IMR-90 (cell line): ENCODE measurements around the gene CYBRD1. TPM values are rescaled to one million over a fixed set of nuclear protein-coding genes. Genes with fewer than 3 reads are reported as not detected.

Experiments
- ATAC-seq: fragments of 200-7000 bp; cut with Tn5 transposase; 2 replicates; pipeline ENCODE4 v1.9.1; 2020; ENCODE audit warnings: low read depth, mild to moderate bottlenecking, moderate library complexity
- BruUV-seq: library from RNA; stranded (reverse); fragments of 400-500 nt; replicated peaks from 2 replicates; lab custom pipeline; 2021; lab: Mats Ljungman, UMichigan
- CTCF ChIA-PET: fragments of 300-600 bp; formaldehyde crosslinking; extraction: SDS; loops from one replicate; lab custom pipeline; 2021; ENCODE audit warnings: antibody characterized with exemption; lab: Yijun Ruan, JAX
- POLR2A ChIA-PET: fragments of 300-600 bp; sonication (Branson Sonifier 250); formaldehyde crosslinking; loops from one replicate; lab custom pipeline; 2022; ENCODE audit warnings: antibody characterized with exemption; ENCODE audit not compliant: unreplicated experiment; lab: Charles Lee
- DNase-seq: peaks from one replicate; pipeline ENCODE4 v3.0.0; 2013
- H2AFZ ChIP-seq: replicated peaks from 2 replicates; pipeline ENCODE3; 2013; ENCODE audit warnings: low read length, mild to moderate bottlenecking; ENCODE audit not compliant: poor library complexity
- H2AK5ac ChIP-seq: 2 replicates; pipeline ENCODE4 v1.6.1; 2013; ENCODE audit warnings: low read depth, low read length, inconsistent platforms
- H2AK9ac ChIP-seq: replicated peaks from 2 replicates; pipeline ENCODE3; 2013; ENCODE audit warnings: mild to moderate bottlenecking, low read depth, low read length, moderate library complexity; ENCODE audit not compliant: poor library complexity
- H2BK120ac ChIP-seq: 2 replicates; pipeline ENCODE4 v1.6.1; 2013; ENCODE audit warnings: low read depth, low read length, inconsistent platforms
- H2BK15ac ChIP-seq: 3 replicates; pipeline ENCODE4 v1.6.1; 2013; ENCODE audit warnings: low read depth, low read length, inconsistent platforms
- H2BK20ac ChIP-seq: 2 replicates; pipeline ENCODE4 v1.6.1; 2013; ENCODE audit warnings: low read depth, mild to moderate bottlenecking, inconsistent platforms, low read length, moderate library complexity
- H2BK5ac ChIP-seq: 2 replicates; pipeline ENCODE4 v1.6.1; 2013; ENCODE audit warnings: mild to moderate bottlenecking, low read depth, low read length, inconsistent platforms; ENCODE audit not compliant: poor library complexity, severe bottlenecking
- H3K14ac ChIP-seq: replicated peaks from 2 replicates; pipeline ENCODE4 v1.6.1; 2013; ENCODE audit warnings: low read depth, low read length, inconsistent platforms
- H3K18ac ChIP-seq: 2 replicates; pipeline ENCODE4 v1.6.1; 2013; ENCODE audit warnings: low read depth, low read length, control low read depth
- H3K23ac ChIP-seq: 2 replicates; pipeline ENCODE4 v1.6.1; 2013; ENCODE audit warnings: low read depth, low read length, inconsistent platforms
- H3K27ac ChIP-seq: 2 replicates; pipeline ENCODE4 v1.5.1; 2013; ENCODE audit warnings: mild to moderate bottlenecking, control low read depth, low read length; ENCODE audit not compliant: insufficient read depth
- H3K27me3 ChIP-seq: 2 replicates; pipeline ENCODE4 v1.6.1; 2013; ENCODE audit warnings: low read length; ENCODE audit not compliant: control insufficient read depth, insufficient read depth
- H3K36me3 ChIP-seq: 2 replicates; pipeline ENCODE4 v1.6.1; 2013; ENCODE audit warnings: low read length, mixed read lengths; ENCODE audit not compliant: control insufficient read depth, insufficient read depth
- H3K4ac ChIP-seq: 2 replicates; pipeline ENCODE4 v1.6.1; 2013; ENCODE audit warnings: low read depth, low read length, inconsistent platforms
- H3K4me1 ChIP-seq: 2 replicates; pipeline ENCODE4 v1.6.1; 2013; ENCODE audit warnings: low read length, mixed read lengths; ENCODE audit not compliant: control insufficient read depth, insufficient read depth
- H3K4me2 ChIP-seq: 2 replicates; pipeline ENCODE4 v1.6.1; 2013; ENCODE audit warnings: low read depth, mild to moderate bottlenecking, control low read depth, low read length, moderate library complexity
- H3K4me3 ChIP-seq: 2 replicates; pipeline ENCODE4 v1.5.1; 2013; ENCODE audit warnings: low read depth, mild to moderate bottlenecking, control low read depth, low read length, moderate library complexity; ENCODE audit not compliant: insufficient read depth
- H3K56ac ChIP-seq: 2 replicates; pipeline ENCODE4 v1.6.1; 2013; ENCODE audit warnings: low read length, inconsistent platforms; ENCODE audit not compliant: insufficient read depth; ENCODE audit errors: extremely low read depth
- H3K79me1 ChIP-seq, 2 experiments: 2 replicates each; pipeline ENCODE4 v1.6.1; 2013; ENCODE audit warnings: low read length in 2 of 2, inconsistent platforms in 1 of 2, low read depth in 1 of 2
- H3K9ac ChIP-seq: 2 replicates; pipeline ENCODE4 v1.6.1; 2013; ENCODE audit warnings: low read depth, low read length, control low read depth
- H3K9me1 ChIP-seq: 2 replicates; pipeline ENCODE4 v1.6.1; 2013; ENCODE audit warnings: low read length, inconsistent platforms; ENCODE audit not compliant: insufficient read depth
- H3K9me3 ChIP-seq: 2 replicates; pipeline ENCODE4 v1.6.1; 2013; ENCODE audit warnings: low read length; ENCODE audit not compliant: control insufficient read depth, insufficient read depth
- H4K20me1 ChIP-seq: 2 replicates; pipeline ENCODE4 v1.6.1; 2013; ENCODE audit warnings: low read length, inconsistent platforms; ENCODE audit not compliant: insufficient read depth
- H4K5ac ChIP-seq: 2 replicates; pipeline ENCODE4 v1.6.1; 2013; ENCODE audit warnings: mild to moderate bottlenecking, low read depth, low read length, control low read depth
- H4K8ac ChIP-seq, 2 experiments: 2 replicates each; pipeline ENCODE4 v1.6.1; 2013; ENCODE audit warnings: low read depth in 2 of 2, low read length in 2 of 2, control low read depth in 1 of 2, inconsistent platforms in 1 of 2
- H4K91ac ChIP-seq: 2 replicates; pipeline ENCODE4 v1.6.1; 2013; ENCODE audit warnings: low read depth, low read length, inconsistent platforms; ENCODE audit not compliant: insufficient read depth
- BHLHE40 ChIP-seq: fragments of 150-350 bp; IDR thresholded peaks from 2 replicates; pipeline ENCODE4 v1.6.1; 2016; ENCODE audit warnings: mild to moderate bottlenecking, low read depth, low read length
- CEBPB ChIP-seq: IDR thresholded peaks from 2 replicates; pipeline ENCODE4 v1.6.1; 2012; ENCODE audit warnings: low read depth, low read length, improper control_type of control experiment
- CHD1 ChIP-seq: IDR thresholded peaks from 2 replicates; pipeline ENCODE4 v1.6.1; 2012; ENCODE audit warnings: low read depth, low read length, improper control_type of control experiment
- ELK1 ChIP-seq: fragments of 150-350 bp; IDR thresholded peaks from 2 replicates; pipeline ENCODE4 v1.6.1; 2016; ENCODE audit warnings: low read depth, mild to moderate bottlenecking, low read length, moderate library complexity, borderline replicate concordance
- FOS ChIP-seq: fragments of 150-350 bp; IDR thresholded peaks from 2 replicates; pipeline ENCODE4 v1.6.1; 2016; ENCODE audit warnings: low read depth, low read length
- MAFK ChIP-seq: IDR thresholded peaks from 2 replicates; pipeline ENCODE4 v1.6.1; 2012; ENCODE audit warnings: low read depth, low read length, improper control_type of control experiment
- MAZ ChIP-seq: IDR thresholded peaks from 2 replicates; pipeline ENCODE4 v1.6.1; 2012; ENCODE audit warnings: low read depth, mild to moderate bottlenecking, low read length, improper control_type of control experiment, moderate library complexity, borderline replicate concordance
- MXI1 ChIP-seq: IDR thresholded peaks from 2 replicates; pipeline ENCODE4 v1.6.1; 2012; ENCODE audit warnings: low read depth, mild to moderate bottlenecking, low read length, moderate library complexity, borderline replicate concordance
- NFE2L2 ChIP-seq: fragments of 150-350 bp; IDR thresholded peaks from 2 replicates; pipeline ENCODE4 v1.6.1; 2016; ENCODE audit warnings: low read depth, mild to moderate bottlenecking, low read length
- POLR2A ChIP-seq: IDR thresholded peaks from 2 replicates; pipeline ENCODE4 v1.6.1; 2012; ENCODE audit warnings: mild to moderate bottlenecking, low read depth, low read length
- RAD21 ChIP-seq: IDR thresholded peaks from 2 replicates; pipeline ENCODE4 v1.6.1; 2012; ENCODE audit warnings: low read length, improper control_type of control experiment
- RCOR1 ChIP-seq: IDR thresholded peaks from 2 replicates; pipeline ENCODE4 v1.6.1; 2012; ENCODE audit warnings: mild to moderate bottlenecking, low read length, improper control_type of control experiment; ENCODE audit not compliant: insufficient replicate concordance
- RFX5 ChIP-seq: IDR thresholded peaks from 2 replicates; pipeline ENCODE4 v1.8.0; 2012; ENCODE audit warnings: low read depth, mild to moderate bottlenecking, low read length, moderate library complexity
- SMC3 ChIP-seq: fragments of 150-350 bp; IDR thresholded peaks from 2 replicates; pipeline ENCODE4 v1.6.1; 2016; ENCODE audit warnings: low read depth, mild to moderate bottlenecking, antibody characterized with exemption, low read length, moderate library complexity
- USF2 ChIP-seq: fragments of 150-350 bp; IDR thresholded peaks from 2 replicates; pipeline ENCODE4 v1.6.1; 2017; ENCODE audit warnings: mild to moderate bottlenecking, antibody characterized with exemption, low read length, low read depth
- WGBS, 2 experiments: methylation state at CpG; one replicate each; pipeline versions ENCODE4 v1.1.5 to v1.1.7; 2013; ENCODE audit warnings: missing lambda C conversion rate in 2 of 2; ENCODE audit not compliant: insufficient read length in 1 of 2; ENCODE audit errors: extremely low coverage in 2 of 2; 5-methylcytosine and 5-hydroxymethylcytosine counted together
- dilution Hi-C: fragments of 300-500 bp; cut with HindIII; formaldehyde crosslinking; loops from one replicate; pipeline ENCODE4 v1.14.3; 2018; ENCODE audit warnings: low sequenced_read_pairs; ENCODE audit not compliant: unreplicated experiment
- in situ Hi-C: fragments of 300-500 bp; cut with MboI; formaldehyde crosslinking; loops from 3 replicates; pipeline ENCODE4 v1.14.3; 2019; ENCODE audit warnings: low sequenced_read_pairs, inconsistent platforms, mixed read lengths
- intact Hi-C: fragments of 100-400 bp; cut with micrococcal nuclease; formaldehyde crosslinking; loops from 2 replicates; pipeline ENCODE4 v1.10.0; 2022
- polyA plus RNA-seq, 3 experiments: library from polyadenylated mRNA; depleted of rRNA; stranded (reverse); fragments of >200 nt; gene quantifications; 2 replicates each; pipeline ENCODE4 v1.2.3, GENCODE V29; 2012; ENCODE audit warnings: low replicate concordance in 1 of 3
- total RNA-seq: library from RNA; depleted of rRNA; stranded (reverse); fragments of >200 nt; gene quantifications from 2 replicates; pipeline ENCODE4 v1.2.3, GENCODE V29; 2012
- TF ChIP-seq, protein P1 (sequence below): conservative IDR thresholded peaks from 2 replicates; pipeline ENCODE4 v1.5.1; 2012; ENCODE audit warnings: mild to moderate bottlenecking, low read depth, low read length, improper control_type of control experiment

The CYBRD1 gene
- total and polyA plus RNA-seq, 2 of the 4 experiments (the other 2 are of a cell fraction): 53.2 to 103 TPM

- no peak overlapping the region for H3K4ac ChIP-seq
- TF ChIP-seq NFE2L2 (no peak), SMC3 (no peak), MAFK (no peak), CEBPB (no peak), RAD21 (no peak), CHD1 (no peak), BHLHE40 (no peak), MXI1 (no peak), USF2 (no peak), RFX5 (no peak), FOS (no peak), ELK1 (no peak), RCOR1 (no peak), MAZ (no peak), POLR2A (no peak)
- TF ChIP-seq, protein P1, sequence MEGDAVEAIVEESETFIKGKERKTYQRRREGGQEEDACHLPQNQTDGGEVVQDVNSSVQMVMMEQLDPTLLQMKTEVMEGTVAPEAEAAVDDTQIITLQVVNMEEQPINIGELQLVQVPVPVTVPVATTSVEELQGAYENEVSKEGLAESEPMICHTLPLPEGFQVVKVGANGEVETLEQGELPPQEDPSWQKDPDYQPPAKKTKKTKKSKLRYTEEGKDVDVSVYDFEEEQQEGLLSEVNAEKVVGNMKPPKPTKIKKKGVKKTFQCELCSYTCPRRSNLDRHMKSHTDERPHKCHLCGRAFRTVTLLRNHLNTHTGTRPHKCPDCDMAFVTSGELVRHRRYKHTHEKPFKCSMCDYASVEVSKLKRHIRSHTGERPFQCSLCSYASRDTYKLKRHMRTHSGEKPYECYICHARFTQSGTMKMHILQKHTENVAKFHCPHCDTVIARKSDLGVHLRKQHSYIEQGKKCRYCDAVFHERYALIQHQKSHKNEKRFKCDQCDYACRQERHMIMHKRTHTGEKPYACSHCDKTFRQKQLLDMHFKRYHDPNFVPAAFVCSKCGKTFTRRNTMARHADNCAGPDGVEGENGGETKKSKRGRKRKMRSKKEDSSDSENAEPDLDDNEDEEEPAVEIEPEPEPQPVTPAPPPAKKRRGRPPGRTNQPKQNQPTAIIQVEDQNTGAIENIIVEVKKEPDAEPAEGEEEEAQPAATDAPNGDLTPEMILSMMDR: no peak
- no peak overlapping the region for H2AK5ac ChIP-seq
- H2BK5ac ChIP-seq: no peak overlapping the region
- H3K23ac ChIP-seq: no peak overlapping the region
- ATAC-seq (peak; percentile 75), DNase-seq (peak; percentile 39)
- intact Hi-C loops (no loop called here), in situ Hi-C loops (no loop called here), dilution Hi-C loops (no loop called here)
- no peak overlapping the region for H2AFZ ChIP-seq
- H3K27ac ChIP-seq: no peak overlapping the region
- no peak overlapping the region for H3K4me2 ChIP-seq
- no TSS peak for BruUV-seq
- no peak overlapping the region for H3K14ac ChIP-seq
- H4K20me1 ChIP-seq: no peaks in the 10 kb centered on the region
- no peaks in the 10 kb centered on the region for H3K79me1 ChIP-seq
- no peak overlapping the region for H4K91ac ChIP-seq
- no peaks in the 10 kb centered on the region for H3K9me1 ChIP-seq
- H3K56ac ChIP-seq: no peak overlapping the region
- H3K27me3 ChIP-seq: peaks cover 2% of the 10 kb centered on the region; the same call in 1 of the 2 replicates
- no peak overlapping the region for H2BK20ac ChIP-seq
- CTCF ChIA-PET: no interaction called here
- no peaks in the 10 kb centered on the region for H3K36me3 ChIP-seq
- no peak overlapping the region for H4K8ac ChIP-seq
- POLR2A ChIA-PET: no interaction called here
- no peak overlapping the region for H2AK9ac ChIP-seq
- no peak overlapping the region for H2BK120ac ChIP-seq
- H3K18ac ChIP-seq: no peak overlapping the region
- no peaks in the 10 kb centered on the region for H3K4me1 ChIP-seq
- H4K5ac ChIP-seq: no peak overlapping the region
- WGBS, 2 experiments: no CpG with 5 or more reads among the region's 5 CpGs
- H3K9me3 ChIP-seq: no peaks in the 10 kb centered on the region
- H2BK15ac ChIP-seq: no peak overlapping the region
- H3K4me3 ChIP-seq: no peak overlapping the region
- H3K9ac ChIP-seq: no peak overlapping the region
Measured at GRCh38 chr2:171564463-171564862, 42.2 kb downstream of the CYBRD1 start.
